GM18873 (cell line): ENCODE data around the gene TMEM120A.

Experiments
- ATAC-seq: cut with Tn5 transposase; IDR thresholded peaks from one replicate; pipeline ENCODE4 v1.9.1; 2021; ENCODE audit warnings: mild to moderate bottlenecking, moderate library complexity, moderate number of reproducible peaks; ENCODE audit not compliant: unreplicated experiment, low FRiP score

Gene TMEM120A

DNA sequence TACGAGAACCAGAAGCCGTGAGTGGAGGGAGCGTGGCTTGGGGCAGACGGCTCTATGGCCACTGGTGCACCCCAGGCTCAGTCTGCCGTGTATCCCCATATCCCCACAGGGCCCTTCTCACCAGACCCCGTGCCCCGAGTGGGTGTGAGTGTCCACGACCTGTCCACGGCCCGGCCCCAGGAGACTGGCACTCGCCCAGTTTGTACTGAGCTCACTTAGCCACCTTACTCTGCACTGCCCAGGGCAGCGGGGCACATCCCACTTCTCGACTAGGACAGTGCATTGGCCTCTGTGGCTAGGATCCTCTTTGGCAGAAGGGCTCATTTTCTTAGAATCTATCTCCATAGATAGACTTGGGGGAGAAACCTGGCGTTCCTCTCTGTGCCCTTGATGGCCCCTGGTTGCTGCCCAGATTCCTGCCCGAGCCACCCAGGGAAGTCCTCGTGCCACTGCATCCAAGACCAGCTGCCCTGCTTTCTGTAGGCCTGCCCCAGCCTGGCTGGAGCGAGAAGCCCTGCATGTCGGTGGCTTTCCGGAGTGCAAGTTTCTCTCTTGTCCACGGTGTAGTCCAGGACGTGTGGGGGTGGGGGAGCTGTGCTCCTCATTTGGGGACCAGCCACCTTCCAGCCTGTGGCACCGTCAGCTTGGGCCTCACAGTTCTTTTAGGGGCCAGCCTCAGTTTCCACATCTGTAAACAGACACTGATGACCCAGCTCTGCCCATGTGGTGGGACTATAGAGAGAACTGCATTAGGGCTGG, 11.9 kb downstream of the TMEM120A start:
- ATAC-seq: no peak

DNA sequence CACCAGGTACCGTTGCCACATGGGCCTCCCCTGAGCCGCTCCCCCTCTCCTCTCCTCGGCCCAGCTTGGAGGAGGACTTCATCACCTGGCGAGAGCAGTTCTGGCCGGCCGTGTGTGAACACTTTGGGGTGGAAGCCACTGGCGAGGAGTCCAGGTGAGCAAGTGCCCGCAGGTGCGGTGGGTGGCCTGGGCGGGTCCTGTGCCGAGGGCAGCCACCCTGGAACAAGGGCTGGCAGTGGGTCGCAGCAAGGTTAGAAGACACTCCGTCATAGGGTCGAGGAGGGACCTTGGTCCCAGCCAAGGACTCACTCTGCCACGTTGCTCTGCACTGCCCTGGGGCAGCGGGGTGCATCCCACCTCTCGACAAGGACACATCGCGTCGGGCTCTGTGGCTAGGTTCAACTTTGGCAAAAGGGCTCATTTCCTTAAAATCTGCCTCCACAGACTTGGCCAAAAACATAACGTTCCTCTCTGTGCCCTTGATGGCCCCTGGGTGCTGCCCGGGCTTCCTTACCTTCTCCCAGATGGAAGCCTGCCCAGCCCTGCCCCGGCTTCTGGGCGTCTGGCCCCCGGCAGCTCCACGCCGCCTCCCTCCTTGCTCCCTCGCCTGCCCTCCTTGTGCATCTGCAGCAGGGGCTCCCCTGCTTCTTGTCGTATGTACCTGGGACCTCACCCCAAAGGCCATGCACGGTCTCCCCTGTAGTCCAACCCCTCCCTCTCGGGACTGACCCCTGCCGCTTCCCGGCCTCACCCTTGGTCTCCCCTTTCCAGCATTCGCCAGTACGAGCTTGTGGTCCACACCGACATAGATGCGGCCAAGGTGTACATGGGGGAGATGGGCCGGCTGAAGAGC, 12.7 kb downstream of the TMEM120A start:
- ATAC-seq: no peak

DNA sequence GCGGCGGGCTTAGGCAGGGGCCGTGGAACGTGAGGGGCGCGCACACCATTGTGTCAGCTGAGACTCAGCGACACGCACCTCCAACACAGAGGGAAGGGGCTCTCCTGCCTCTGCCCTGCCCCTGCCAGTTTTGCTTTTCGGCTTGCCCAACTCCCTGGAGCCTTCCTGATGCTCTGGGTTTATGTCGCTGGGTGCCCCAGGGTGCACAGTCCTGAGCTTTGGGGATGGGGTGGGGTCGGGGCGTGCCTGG, 13.3 kb downstream of the TMEM120A start:
- no peak for ATAC-seq

DNA sequence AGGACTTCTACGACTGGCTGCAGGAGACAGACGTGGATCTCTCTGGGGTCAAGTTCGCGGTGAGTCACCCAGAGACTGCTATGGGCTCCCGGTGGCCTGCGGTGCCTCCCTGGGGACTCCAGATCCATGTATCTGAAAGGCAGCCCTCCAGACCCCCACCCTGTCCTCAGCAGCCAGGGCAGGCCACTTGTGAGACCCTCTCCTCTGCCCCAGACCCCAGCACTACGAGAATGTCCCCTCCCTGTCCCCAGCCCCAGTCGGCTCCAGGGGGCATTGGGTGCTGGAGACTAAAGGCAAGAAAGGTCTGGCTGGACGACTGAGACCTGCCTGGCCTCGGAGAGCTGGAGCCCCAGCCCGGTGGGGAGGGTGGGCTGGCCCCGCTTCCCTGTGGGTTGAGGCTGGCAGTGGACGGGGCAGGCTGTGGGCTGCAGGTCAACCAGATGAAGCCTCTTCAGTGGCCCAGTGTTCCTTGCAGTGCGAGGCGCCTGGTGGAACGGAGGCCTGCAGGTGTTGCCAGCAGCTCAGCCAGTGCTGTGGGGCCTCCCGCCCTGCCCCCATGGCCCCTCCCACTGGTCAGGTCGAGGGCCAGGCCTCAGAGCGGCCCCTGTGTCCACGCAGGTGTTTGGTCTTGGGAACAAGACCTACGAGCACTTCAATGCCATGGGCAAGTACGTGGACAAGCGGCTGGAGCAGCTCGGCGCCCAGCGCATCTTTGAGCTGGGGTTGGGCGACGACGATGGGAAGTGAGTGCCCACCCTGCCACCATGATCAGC, 13.8 kb downstream of the TMEM120A start:
- ATAC-seq: no peak

DNA sequence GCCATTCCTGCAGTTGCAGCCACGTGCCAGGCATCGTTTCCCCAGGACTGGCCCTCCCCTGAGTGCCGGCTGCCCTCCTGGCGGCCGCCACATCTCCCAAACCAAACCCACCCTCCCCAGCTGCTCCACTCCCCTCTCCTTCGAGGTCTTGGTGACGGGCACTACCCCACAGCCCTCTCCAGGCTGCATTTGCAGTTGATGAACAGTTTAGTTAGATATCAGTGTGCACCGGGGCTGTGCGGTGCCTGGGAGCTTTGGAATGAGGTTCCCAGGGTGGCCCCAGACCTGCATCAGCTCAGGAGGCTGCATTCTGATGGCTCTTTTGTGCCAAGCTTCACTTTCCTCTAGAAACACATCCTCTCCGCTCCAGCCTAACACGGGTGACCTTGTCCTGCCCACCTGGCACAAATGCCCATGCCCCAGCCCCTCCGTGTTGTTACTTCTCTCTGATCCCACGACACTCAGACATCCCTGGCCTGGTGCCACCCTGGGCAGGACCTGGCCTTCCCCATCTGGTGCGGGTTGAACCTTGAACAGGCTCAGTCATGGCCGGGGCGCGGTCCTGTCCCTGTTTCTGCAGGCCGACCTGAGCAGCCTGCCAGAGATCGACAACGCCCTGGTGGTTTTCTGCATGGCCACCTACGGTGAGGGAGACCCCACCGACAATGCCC, 14.5 kb downstream of the TMEM120A start:
- ATAC-seq: no peak

DNA sequence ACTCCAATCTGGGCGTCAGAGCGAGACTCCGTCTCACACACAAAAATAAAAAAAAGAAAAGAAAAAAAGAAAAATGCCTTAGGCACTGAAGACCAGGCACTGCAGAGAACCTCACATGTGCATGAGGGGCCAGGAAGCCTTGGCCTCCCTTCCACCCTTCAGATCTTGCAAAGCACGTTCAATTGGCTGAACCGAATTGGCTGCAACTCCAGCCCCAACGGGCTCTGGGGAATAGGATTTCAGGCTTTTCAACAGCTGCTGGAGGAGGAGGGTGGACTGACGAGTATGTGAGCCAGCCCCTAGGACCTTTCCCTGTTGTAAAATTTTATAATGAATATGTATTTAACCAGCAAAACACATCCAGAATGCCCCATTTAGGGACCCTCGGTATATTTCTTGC, 16.7 kb downstream of the TMEM120A start:
- ATAC-seq: no peak

DNA sequence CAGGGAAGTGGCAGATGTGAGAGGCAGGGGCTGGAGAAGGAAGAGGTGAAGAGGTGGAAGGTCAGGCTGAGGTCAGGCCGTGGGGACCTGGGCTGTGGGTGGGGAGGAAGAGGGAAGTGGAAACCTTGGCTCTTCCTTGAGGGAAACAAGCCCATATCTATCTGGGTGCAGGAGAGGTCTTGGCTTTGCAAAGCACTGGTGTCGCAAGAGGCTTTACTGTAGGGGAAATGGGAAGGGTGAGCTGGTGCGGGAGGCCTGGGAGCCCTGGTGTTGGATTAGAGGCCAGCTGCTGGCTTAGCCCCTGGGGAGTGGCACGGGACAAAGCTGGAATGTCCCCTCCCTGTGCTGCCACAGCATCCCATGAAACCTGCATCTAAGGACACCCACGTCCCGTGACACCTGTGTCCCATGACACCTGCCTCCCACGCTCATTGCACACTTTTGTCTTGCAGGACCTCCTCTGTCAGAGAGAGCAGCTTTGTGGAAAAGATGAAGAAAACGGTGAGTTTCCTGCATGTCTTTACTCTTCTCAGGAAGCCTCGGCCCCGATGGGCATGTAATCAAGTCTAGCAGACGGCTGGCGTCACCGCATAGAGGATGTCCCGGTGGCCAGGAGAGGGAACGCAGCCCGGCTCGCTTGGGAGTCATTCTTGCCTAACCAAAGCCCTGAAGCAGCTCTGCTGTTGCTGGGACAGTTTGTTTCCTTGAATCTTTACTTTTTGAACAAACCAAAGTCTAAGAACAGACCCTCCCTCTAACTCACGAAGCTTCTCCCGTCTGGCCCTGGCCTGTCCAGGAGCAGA, 22.2 kb downstream of the TMEM120A start:
- ATAC-seq: no peak

DNA sequence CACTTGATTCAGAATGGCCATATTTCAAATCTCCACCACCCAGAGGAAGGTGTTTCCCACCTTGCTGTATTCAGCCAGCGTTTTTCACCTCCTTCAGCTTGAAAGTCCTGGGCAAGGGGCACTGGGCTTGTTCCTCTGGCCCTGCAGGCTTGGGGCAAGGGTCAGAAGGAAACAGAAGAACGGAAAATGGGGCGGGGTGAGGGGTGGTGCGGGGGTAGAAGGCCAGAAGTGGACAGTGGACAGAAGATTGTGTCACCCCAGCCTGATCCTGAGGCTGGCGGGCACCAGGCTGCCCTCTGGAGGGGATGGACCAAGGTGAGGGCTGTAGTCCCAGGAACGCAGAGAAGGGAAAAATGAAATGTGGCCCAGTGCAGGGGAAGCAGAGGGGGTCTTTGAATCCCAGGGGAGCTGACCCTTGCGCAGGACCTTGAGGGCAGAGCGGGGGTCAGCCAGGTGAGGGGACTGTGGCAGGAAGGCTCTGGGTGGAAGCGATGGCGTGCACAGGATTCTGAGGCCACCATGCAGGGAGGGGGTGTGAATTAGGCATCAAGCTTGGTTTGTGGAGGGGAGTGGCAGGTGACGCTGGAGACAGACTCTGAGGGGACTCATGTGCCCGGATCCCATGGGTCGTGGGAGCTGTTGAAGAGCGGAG, 23.0 kb downstream of the TMEM120A start:
- no peak for ATAC-seq

DNA sequence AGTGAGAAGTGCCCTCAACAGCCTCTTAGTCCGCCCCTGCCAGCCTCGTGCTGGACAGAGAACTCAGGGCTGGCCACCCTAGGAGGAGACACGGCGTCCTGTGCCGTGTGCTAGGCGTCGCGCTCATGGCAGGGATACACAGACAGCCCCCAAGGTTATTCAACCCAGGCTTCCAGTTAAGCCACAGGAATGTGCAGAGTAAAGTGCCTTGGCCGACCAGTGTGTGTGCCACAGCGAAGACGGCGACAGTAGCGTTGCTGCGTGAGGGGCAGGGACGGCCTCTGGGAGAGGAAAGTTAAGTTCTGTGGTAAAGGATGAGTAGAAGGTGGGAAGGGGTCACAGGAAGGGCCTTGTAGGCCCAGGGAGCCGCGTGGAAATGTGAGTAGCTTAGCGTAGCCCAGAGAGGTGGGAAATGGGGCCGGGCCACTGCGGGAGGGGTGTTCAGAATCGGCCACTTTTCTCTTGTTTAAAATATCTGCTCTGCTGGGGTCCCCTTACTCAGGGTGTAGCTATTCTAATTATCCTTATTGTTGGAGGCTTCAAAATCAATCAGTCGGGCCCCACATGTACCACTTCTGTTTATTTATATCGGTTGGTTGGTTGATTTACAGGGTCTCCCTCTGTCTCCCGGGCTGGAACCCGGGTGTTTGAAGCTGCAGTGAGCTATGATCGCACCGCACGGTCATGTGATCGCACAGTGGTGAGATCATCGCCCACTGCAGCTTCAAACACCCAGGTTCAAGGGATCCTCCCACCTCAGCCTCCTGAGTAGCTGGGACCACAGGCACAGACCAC, 24.5 kb downstream of the TMEM120A start:
- no peak for ATAC-seq

DNA sequence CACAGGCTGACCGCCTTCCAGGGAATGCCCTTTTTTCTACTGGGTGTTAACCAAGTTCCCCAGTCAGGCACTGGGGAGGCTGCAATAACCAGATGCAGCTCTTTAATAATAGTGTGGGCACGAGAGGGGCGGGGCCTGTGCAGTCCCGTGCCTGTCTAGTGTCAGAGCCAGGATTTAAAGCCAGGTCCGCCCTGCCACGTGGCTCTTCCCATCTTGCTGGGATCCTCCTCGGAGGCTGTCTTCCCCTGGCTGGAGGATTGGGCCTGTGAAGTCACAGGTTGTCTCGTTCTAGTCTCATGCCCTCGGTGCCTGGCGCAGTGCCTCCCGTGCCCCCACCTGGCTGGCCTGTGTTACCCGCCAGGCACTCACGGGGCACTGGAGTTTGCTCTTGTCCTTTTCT, 25.2 kb downstream of the TMEM120A start:
- ATAC-seq: no peak

DNA sequence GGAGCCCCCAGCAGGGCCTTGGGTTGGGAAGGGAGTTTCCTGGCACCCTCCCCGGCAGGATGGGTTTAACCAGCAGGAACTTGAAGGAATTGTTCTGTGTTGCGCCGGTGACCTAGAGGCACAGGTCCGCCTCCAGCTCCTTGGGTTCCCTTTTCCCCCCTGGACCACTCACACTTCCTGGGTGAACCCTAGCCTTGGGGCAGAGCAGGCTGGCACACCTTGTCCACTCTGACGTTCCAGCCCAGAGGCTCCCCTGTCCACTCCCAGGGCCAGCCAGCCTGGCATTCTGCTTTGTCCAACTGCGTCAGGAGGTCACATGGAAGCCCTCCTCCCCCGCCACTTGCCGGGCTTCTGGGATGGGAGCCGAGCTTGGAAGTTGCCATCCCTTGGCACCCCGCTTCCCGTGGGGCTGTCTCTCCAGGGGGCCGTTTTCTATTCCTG, 25.8 kb downstream of the TMEM120A start:
- no peak for ATAC-seq

DNA sequence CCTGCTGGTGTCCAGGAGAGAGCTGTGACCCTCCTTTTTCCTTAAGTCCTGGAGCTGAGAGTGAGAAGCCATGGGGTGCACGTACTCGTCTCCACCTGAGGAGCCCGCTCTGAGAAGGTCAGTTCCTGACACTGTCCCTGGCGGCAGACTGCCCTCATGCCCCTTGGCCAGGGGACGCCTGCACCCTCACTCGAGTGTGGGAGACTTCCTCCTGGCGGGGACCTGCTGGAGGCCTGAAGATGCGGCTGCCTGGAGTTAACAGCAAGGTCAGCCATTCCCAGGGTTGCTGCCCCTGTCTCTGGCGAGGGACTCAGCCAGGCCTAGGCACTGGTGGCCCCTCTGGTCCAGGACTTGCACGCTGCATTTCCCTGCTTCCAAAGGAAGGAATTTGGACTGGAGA, 26.4 kb downstream of the TMEM120A start:
- no peak for ATAC-seq

DNA sequence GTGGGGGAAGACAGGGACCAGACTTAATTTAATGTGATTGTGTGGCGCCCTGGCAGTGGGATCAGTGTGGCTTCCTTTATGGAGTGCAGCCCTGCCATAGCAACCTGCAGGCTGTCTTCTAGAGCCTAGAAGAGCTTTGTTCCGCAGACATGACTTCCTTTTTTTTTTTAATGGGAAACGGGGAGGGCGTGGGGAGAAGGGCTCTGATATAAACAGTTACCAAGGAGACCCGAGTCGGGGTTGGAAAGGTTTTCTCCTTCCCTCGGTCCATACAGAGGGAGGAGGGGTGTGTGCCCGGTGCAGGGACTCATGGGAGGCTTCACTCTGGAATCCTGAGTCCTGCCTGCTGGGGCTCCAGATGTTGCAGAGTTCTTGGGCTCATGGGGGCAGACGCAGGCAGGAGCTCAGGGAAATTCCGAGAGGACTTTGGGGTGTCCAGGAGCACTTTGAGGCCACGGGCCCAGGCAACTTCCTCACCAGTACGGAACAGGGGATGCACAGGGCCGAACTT, 26.9 kb downstream of the TMEM120A start:
- no peak for ATAC-seq

DNA sequence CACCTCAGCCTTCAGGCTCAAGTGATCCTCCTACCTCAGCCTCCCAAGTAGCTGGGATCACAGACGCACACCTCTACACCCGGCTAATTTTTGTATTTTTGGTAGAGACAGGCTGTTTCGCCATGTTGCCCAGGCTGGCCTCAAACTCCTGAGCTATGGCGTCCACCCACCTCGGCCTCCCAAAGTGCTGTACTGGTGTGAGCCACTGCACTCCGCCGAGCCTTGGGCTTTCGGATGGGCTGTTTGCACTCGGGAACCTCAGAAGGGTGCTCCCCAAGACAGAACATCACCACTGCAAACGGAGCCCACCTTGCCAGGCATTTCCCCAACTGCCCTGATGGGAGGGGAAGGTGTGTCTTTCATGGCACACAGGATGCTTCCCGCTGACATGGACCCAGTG, 27.3 kb downstream of the TMEM120A start:
- no peak for ATAC-seq

DNA sequence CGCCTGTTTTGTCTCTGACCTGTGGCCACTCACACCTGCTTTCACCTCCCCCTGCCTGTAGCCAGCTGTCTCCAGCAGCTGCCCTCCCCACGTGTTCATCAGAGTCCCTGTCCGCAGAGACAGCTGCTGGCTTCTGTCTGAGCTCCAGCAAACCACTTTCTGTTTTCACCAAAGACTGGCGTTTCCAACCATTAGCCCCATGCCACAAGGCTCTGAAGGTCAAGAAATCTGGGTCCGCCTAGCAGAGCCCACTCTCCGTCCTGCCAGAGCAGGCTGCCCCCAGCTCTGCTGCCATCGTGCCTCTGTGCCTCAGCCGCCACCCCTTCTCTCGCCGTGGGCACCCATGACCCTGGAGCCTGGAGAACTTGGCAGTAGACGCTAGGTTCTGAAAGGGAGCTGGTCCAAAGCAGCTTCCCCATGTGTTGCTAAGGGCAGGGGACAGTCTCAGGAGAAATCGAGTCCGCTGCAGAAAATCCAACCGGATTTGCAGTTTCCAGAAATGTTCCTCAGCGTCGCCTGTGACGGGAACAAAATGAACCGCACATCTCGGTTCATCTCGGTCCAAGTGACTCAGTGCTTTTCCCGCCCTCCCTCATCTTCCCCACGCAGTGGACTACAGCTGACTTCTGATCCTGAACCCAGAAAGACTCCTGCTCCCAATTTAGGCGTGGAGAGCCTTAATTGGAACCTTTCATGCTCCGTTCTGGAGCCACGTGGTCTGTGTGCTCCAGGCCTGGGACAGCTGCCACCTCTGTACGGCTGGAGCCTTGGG, 28.0 kb downstream of the TMEM120A start:
- ATAC-seq: no peak

DNA sequence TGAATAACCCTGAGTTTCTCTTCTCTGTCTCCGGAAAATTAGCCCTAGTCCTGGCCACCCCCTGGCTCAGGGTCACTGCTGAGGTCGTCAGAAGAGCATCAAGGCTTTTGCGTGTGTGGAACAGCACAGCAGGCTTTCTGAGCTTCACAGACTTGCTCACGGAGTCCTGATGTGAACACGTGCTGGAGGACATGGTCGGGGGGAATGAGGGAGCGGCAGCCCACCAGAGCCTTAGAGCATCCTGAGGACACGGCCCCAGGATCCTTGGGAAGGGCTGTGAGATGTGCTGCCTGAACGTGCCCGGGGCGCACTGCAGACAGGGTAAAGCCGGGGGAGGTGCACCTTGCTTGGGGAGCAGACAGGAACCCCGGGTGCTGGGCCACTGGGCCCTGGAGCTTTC, 28.8 kb downstream of the TMEM120A start:
- no peak for ATAC-seq

DNA sequence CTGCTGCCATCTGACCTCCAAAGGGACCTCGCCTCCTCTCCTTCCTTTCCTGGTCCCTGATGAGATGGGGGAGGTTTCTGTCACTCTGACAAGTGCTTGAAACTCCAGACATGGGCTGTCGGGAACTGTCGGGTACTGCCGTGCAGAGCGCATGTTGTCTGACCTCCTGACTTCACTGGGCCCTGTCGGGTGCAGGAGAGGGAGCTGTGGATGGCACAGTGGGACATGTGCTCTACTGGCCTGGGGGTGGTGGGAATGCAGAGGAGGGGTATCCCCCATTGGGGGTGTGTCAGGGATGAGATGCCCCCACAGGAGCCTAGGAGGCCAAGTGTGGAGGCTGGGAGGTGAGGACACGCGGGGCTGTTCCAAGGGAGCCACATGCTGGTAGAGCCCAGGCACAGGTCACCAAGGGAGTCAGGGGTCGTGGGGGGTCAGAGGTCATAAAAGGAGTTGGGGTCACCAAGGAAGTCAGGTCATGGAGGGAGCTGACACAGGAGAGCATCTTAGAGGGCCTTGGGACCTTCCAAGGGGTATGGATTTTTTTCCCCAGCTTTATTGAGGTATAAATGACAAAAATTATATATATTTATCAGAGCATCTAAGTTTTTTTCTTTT, 30.9 kb downstream of the TMEM120A start:
- no peak for ATAC-seq
